ENCODE data around the gene FADS3.

DNA sequence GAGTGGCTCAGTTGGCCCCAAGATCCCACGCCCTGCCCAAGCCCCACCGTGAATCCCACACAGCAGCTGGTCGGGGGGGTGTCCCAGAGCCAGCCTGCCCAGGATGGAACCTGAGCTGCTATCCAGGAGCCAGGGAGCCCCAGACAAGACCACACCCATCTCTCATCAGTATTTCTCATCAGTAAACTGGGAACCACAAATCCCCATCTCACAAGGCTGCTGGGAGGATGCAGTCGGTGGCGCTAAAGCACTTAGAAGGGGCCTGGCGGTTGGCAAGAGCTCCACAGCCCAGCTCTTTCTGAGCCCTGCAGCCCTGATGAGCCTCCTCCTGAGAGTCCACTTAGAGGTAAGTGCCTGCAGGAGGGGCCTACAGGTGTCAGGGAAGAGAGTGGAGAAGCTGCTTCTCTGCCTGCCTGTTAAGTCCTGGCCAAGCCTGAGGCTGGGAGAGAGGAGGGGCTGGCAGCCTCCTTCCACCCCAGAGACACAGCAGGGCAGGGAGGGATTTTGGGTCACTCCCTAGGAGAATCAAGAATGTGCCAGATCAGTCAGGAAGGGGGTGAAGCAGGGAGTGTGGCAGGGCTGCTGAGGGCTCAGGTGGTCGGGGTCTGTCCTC lies 6.1 kb downstream of the FADS3 start:
- no peak for TF ChIP-seq SUZ12 (IDR thresholded peaks at IDR 0.05; ENCODE audit: extremely low read depth, insufficient read depth, insufficient read length)
- no peak for TF ChIP-seq YY1 (IDR thresholded peaks at IDR 0.05; ENCODE audit: insufficient read depth, insufficient read length)

All from NT2/D1 (cell line).